Endothelial cell of hepatic sinusoid (primary cell): ENCODE results near the gene MFSD8.
"Not testable (repeated sequence)": the region's sequence is repeated elsewhere in the genome, so short reads cannot be mapped to it uniquely, and the experiment has no call there.

ENCODE experiments used
- in situ Hi-C: cut with HindIII; loops from 2 replicates; pipeline ENCODE4 v1.10.0; 2017; ENCODE audit warnings: low sequenced_read_pairs

MFSD8 gene

DNA sequence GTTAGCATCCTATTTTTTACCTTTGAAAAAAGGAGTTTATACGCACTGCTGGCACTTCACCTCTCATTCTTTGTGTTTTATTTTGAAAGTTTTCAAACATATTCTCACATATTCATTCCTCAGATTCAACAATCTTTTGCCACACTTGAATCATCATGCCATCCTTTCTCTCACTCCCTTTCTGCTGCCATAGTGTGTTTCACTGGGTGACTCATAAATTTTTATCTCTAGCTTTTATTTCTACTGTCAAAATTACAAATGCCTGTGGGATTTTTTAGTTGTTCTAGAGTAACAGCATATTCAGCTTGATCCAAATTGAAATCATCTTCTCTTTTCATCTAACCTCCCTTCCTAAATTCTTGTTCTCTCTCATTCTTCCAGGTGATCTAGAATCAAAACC, 28.0 kb downstream of the MFSD8 start:
- in situ Hi-C loops, result no loop called here

DNA sequence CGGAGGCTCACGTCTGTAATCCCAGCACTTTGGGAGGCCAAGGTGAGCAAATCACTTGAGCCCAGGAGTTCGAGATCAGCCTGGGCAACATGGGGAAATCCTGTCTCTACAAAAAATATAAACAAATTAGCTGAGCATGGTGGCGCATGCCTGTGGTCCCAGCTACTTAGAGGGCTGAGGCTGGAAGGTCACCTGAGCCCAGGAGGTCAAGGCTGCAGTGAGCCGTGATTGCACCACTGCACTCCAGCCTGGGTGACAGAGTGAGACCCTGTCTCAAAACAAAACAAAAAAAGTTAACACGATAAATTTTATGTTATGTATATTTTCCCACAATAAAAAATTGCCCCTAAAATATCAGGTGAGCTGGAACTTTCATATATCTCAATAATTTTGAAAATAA, 33.1 kb downstream of the MFSD8 start:
- in situ Hi-C loops, result not testable (repeated sequence)

- in situ Hi-C loops, result no loop called here
Measured at GRCh38 chr4:127930175-127930574, 34.8 kb downstream of the MFSD8 start.

DNA sequence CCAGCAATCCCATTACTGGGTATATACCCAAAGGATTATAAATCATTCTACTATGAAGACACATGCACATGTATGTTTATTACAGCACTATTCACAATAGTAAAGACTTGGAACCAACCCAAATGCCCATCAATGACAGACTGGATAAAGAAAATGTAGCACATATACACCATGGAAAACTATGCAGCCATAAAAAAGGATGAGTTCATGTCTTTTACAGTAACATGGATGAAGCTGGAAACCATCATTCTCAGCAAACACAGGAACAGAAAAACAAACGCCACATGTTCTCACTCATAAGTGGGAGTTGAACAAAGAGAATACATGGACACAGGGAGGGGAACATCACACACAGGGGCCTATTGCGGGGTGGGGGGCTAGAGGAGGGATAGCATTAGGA, 39.3 kb downstream of the MFSD8 start:
- in situ Hi-C loops, result not testable (repeated sequence)

DNA sequence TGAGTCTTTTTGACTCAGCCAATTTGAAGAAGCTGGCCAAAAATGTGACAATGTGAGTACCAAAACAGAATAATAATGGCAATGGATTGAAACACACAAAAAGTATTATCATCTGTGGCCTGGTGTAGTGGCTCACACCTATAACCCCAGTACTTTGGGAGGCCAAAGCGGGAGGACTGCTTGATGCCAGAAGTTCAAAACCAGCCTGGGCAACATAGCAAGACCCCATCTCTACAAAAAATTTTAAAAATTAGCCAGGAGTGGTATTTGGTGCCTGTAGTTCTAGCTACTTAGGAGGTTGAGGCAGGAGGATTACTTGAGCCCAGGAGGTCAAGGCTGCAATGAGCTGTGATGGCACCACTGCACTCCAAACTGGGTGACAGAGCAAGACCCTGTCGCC, 42.7 kb downstream of the MFSD8 start:
- in situ Hi-C loops, result no loop called here

DNA sequence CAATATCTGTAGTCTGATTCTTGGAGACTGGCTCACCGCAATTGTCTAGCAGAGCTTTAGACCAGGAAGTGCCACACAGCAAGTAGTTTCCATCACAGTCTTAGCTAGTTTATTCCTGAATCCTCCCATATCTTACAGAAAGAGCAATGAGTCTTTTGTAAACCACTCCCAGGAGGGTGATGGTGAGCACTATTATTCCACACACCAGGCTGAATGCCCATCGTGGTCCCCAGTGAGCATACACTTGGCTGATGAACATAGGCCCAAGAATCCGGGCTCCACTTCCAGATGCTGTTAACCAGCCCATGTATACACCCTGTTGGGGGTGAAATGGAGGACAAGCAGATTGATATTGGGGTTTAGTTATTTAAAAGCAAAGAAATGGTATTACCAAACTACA, 44.5 kb downstream of the MFSD8 start:
- in situ Hi-C loops, result no loop called here

DNA sequence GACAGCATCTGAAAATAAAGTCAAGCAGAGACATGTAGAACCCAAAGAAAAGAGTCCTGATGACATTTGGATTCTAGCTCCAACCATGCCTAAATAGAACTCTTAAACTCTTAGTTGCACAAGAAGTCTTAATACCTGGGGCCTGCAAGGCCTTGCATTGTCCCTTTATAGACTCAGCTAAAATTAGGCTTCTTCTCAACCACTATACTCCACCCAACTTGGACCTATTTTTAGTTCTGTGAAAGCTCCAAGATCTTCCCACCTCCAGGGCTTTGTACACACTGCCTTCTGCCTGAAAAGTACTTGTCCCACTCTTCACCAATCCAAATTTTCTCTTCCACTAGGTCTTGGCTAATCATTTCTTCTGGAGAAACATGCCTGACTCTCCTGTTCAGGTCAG, 47.8 kb downstream of the MFSD8 start:
- in situ Hi-C loops, result no loop called here

GRCh38 chr4:127916512-127916911, 48.5 kb downstream of the MFSD8 start:
- in situ Hi-C loops, result no loop called here

DNA sequence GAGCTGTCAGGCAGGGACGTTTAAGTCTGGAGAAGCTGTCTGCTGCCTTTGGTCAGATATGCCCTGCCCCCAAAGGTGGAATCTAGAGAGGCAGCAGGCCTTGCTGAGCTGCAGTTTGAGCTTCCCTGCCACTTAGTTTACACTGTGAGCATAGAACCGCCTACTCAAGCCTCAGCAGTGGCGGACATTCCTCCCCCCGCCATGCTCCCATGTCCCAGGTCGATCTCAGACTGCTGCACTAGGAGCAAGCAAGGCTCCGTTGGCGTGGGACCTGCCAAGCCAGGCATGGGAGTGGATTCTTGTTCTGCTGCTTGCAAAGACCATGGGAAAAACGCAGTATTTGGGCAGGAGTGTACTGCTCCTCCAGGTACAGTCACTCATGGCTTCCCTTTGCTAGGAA, 59.9 kb downstream of the MFSD8 start:
- in situ Hi-C loops, result no loop called here

- in situ Hi-C loops, result not testable (repeated sequence)
Measured at GRCh38 chr4:127899682-127900081, 65.3 kb downstream of the MFSD8 start.

DNA sequence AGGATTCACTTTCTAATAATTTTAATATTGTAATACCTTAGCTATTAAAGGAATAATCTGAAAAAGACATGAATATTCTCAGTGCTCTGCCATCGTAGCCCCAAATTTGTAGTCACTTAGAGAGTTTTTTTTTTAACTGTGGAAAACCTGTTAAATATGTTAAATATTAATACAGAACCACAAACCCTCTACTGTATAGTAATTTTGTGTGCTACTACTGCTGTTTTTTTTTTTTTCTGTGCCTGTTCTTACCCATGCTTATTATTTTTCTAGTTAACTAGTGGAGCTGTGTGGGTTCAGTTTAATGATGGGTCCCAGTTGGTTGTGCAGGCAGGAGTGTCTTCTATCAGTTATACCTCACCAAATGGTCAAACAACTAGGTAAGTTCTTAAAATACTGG, 68.4 kb downstream of the MFSD8 start:
- in situ Hi-C loops, result no loop called here

- in situ Hi-C loops, result no loop called here
Measured at GRCh38 chr4:127896069-127896468, 68.9 kb downstream of the MFSD8 start.

DNA sequence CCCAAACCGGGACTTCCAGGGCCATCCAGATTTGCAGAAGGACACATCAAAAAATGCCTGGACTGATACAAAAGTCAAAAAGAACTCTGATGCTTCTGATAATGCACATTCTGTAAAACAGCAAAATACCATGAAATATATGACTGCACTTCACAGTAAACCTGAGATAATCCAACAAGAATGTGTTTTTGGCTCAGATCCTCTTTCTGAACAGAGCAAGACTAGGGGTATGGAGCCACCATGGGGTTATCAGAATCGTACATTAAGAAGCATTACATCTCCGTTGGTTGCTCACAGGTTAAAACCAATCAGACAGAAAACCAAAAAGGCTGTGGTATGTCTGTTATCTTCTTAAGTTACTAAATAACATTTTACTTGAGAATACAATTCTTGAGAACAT, 75.1 kb downstream of the MFSD8 start:
- in situ Hi-C loops, result no loop called here

DNA sequence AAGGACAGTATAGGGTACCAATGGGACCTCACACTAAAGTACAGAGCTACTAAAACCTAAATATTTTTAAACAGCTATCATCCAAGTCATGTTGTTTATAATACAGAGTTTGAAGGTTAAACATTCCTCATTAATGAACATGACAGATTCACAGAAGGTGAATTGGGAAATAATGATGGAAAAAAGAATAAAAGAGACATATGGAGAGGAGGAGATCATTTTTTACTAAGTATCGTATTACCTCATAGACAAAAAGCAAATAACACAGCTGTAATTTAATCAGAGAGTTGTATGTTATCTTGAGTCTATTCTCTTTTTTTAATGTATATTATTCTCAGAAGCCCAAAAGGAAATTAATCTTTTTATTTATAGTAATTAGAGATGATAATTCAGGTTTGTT, 76.4 kb downstream of the MFSD8 start:
- in situ Hi-C loops, result no loop called here

DNA sequence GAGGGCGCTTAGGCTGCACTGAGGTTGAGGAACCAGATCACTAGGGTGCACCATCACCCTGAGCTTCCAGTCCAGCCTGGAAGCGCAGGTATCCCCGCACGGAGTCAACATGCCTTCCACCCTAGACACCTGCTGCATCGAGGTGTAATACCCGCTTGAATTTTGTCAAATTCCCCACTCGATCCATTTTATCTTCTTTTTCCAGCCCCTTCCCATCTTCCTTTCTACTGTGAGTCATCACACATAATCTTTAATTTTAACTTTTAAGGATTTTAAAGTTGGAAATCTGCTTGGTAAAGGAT, 83.5 kb downstream of the MFSD8 start:
- in situ Hi-C loops, result no loop called here

DNA sequence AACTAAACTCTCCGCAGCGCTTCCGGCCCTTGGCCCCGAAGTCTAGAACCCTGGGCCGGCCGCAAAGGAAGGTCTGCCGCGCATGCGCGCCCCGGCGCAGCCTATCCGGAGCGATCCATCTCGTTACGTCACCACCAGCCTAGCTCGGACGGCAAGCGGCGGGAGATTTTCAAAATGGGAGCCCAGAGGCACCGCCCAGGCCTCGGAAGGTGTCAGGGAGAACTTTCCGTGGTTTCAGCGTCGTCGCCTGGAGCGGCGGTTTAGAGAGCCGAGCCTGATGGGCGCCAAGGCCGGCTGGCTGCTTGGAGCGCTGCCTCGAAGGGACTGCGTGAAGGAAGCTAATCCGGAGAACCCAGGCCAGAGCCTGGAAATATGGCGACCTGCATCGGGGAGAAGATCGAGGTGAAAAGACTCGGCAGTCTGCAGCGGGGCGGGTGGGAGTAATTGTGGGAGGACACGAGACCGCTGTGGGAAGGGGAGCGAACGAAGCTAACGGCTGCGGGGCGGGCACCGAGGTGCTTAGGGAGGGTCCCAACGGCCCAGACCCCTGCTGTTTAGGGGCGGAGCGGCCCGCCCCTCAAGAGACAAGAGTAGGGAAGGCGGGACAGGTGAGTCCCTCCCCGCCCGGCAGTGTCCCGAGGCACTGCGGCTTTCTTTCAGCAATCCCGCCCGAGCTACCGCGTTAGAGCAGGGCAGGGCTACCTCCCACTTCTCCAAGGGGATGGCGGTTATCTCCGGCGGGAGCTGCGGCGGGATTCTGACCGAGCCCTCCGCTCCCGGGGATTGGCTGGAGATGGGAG, 84.0 kb downstream of the MFSD8 start, which contains the start of gene PLK4:
TSS of gene PLK4 (plus strand) at position 131 of the 800 bp plus-strand sequence. CDS start at position 373, 242 bp downstream.
- in situ Hi-C loops, result no loop called here

GRCh38 chr4:127875791-127876190, 89.2 kb downstream of the MFSD8 start:
- in situ Hi-C loops, result no loop called here

DNA sequence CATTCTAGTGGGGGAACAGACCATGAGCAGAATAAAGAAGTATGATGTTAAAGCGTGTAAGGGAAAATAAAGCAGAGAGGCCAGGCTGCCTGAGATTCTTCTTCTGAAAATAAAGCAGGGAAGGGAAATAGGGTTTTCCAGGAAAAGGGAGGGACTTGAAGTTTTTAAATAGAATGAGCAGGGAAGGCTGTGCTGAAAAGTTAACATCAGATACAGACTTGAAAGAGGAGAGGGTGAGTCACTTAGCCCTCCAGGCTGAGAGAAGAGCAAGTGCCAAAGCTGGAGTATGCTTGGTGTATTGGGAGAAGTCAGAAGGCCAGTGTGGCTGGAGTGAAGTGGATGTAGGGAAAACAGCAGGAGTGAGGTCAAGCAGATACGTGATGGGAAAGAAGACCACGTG, 94.3 kb downstream of the MFSD8 start:
- in situ Hi-C loops, result no loop called here

DNA sequence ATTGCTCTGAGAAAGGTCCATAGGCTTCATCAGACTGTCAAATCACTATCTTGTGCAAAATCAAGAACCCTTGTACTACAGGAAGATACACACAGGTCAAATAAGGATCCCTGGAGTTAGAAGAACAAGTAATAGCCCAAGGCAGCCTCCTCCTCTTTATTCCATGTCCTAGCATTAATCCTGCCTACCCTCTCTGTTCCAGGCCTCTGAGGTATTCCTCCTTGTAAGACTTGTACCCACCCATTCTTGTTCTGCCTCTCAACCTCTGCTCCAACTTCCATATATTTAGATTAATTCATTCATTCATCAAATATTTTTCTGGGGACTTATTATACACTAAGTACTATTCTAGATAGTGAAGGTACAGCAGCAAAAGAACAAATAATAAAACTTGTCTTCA, 94.7 kb downstream of the MFSD8 start:
- in situ Hi-C loops, result no loop called here

DNA sequence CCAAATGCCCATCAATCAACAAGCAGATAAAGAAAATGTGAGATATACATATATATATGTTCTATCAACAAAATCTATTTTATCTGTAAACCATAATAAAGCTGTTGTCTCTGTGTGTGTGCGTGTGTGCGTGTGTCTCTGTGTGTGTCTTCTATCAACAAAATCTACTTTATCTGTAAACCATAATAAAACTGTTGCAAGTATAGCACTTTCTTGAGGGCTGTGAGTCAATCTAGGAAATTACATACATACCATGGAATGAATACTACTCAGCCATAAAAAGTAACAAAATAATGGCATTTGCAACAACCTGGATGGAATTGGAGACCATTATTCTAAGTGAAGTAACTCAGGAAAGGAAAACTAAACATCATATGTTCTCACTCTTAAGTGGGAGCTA, 96.8 kb downstream of the MFSD8 start:
- in situ Hi-C loops, result no loop called here
